GM18507 (cell line): ENCODE measurements around the gene NUDT15.

Experiments used
- DNase-seq: peaks from one replicate; pipeline ENCODE4 v3.0.0; 2011; ENCODE audit warnings: low read depth; ENCODE audit not compliant: insufficient read length; ENCODE audit errors: extremely low spot score
- FAIRE-seq: peaks from 2 replicates; lab custom pipeline; 2011; peaks lifted over from hg19 to GRCh38; lab: Jason Lieb, UNC

Gene NUDT15

DNA sequence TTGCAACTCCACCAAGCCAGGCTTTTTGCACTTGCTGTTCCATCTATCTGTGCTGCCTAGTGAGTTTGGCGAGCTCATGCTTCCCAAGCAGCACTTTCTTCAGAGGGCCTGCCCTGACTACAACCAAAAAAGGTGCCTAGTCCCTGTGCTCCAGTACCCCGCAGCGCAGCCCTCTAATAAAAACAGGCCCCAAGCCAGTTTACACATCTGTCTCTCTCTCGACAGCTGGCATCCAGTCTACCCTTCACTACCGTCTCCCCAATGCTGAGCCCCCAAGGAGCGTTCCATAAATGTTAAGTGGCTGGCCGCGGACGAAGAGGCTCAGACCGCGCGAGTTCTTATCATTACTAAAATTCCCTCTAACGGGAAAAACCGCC, 56.9 kb downstream of the NUDT15 start:
- FAIRE-seq (no peak), DNase-seq (no peak)

DNA sequence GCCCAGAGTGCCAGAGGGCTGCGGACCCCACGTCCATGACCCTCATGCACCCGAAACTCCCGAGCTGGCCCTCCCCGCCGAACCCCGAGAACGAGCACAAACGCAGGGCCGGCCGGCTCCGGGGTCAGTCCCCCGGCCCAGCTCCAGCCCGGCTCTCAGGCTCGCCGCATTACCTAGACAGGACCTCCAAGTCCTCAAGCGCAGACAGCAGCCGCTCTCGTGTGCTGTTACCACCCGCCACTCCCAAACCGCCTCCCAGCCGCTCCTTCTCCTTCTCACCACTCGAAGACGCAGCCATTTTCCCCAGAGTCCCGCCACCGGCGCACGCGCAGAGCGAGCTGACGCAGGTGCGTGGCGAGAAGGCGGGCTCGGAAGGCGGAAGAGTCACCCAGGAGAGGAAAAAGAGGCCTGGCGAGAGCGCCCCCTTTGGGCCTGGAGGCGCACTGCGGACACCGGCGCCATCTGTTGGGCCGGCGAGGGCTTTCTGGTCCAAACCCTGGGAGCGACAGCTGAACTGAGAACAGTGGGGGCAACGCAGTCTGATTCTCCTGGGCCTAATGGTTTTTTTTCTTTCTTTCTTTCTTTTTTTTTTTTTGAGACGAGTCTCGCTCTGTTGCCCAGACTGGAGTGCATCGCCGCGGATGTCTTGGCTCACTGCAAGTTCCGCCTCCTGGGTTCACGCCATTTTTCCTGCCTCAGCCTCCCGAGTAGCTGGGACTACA, 57.4 kb downstream of the NUDT15 start, which contains the start of gene MED4:
MED4 (minus strand) TSS at position 324 of the 722 bp plus-strand sequence; CDS start at position 298, 26 bp downstream.
- FAIRE-seq: peak; percentile 99

DNA sequence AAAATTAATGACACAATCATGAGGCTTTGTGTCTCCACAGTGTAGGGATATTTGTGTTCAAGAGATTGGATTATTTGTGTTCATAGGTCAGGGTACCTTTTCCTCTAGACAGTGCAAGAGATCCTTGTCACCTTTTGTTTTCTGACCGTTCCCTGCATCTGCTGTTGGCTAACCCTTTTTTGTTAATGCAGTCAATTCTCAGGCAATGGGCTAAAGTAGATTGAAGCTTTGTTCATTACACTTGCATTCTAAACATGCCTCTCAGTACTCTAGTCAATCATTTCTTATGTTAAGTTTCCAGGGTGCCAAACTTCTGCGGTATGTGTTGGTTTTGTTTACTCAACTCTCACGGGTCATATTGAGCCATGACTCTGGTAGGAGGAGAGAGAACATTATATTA, 59.1 kb downstream of the NUDT15 start:
- DNase-seq: no peak
- no peak for FAIRE-seq

More for the DNA sequence above, 57.4 kb downstream of the NUDT15 start, which contains the start of gene MED4:
- peak; percentile 97 for DNase-seq
